ENCODE data around the gene MUC4.

DNA sequence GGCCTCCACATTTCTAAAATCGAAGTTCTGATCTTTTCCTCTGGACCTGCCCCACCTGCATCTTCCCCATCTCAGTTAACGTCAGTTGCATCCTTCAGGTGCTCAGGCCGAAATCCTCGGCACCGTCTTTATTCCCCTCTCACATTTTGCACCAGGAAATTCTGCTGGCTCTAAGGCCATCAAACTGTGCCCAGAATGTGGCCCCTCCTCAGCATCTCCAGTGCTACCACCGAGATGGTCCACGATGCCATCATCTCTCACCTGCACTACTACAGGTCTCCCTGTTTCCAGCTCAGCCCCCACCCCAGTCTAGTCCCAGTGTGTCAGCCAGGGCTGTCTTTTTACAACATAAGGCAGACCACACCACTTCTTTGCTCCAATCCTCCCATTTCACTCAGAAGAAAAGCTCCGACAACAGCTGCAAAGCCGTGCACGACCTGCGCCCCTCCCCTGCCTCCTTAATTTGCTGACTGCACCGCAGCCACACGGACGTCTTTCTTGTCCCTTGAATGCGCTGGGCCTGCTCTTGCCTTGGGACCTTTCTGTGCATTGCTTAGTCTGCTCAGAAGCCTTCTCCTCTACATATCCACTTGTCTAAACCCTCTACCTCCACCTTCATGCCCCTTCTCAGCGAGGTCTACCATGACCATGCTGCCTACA is 76.6 kb downstream of the MUC4 start:
- no peak for TF ChIP-seq CTCF (IDR thresholded peaks at IDR 0.05)
- no peak for TF ChIP-seq ZFX (IDR thresholded peaks at IDR 0.05; ENCODE audit: borderline replicate concordance)
